Osteoblast (primary cell): Measurements from ENCODE around the gene COL6A2. TPM values are rescaled to one million over a fixed set of nuclear protein-coding genes. Genes with fewer than 3 reads are reported as not detected.

ENCODE experiments used
- DNase-seq: peaks from one replicate; pipeline ENCODE4 v3.0.0; 2011; ENCODE audit warnings: low spot score, mixed read lengths; ENCODE audit not compliant: insufficient read length; ENCODE audit errors: missing footprints
- H2AFZ ChIP-seq: 2 replicates; pipeline ENCODE4 v1.6.0; 2011; ENCODE audit warnings: mild to moderate bottlenecking, low read length
- H3K27ac ChIP-seq: 2 replicates; pipeline ENCODE4 v1.5.1; 2011; ENCODE audit warnings: mild to moderate bottlenecking, low read depth, low read length, moderate library complexity
- H3K27me3 ChIP-seq: 2 replicates; pipeline ENCODE4 v1.6.0; 2012; ENCODE audit warnings: mild to moderate bottlenecking, control low read depth, inconsistent platforms, low read length, moderate library complexity; ENCODE audit not compliant: insufficient read depth
- H3K36me3 ChIP-seq: 2 replicates; pipeline ENCODE4 v1.5.1; 2011; ENCODE audit warnings: mild to moderate bottlenecking, low read length, control low read depth, moderate library complexity; ENCODE audit not compliant: insufficient read depth
- H3K4me1 ChIP-seq: 2 replicates; pipeline ENCODE4 v1.5.1; 2011; ENCODE audit warnings: mild to moderate bottlenecking, low read length, control low read depth, moderate library complexity; ENCODE audit not compliant: insufficient read depth
- H3K4me2 ChIP-seq: 2 replicates; pipeline ENCODE4 v1.6.0; 2011; ENCODE audit warnings: mild to moderate bottlenecking, low read length; ENCODE audit not compliant: insufficient read depth
- H3K4me3 ChIP-seq: fragments of 200-600 bp; sonication (generic); 3 replicates; pipeline ENCODE4 v1.5.1; 2012; ENCODE audit warnings: mild to moderate bottlenecking, low read length, inconsistent platforms; ENCODE audit not compliant: insufficient read depth
- H3K79me2 ChIP-seq: 2 replicates; pipeline ENCODE4 v1.6.0; 2012; ENCODE audit warnings: mild to moderate bottlenecking, low read length, control low read depth, inconsistent platforms; ENCODE audit not compliant: insufficient read depth
- H3K9me3 ChIP-seq: 2 replicates; pipeline ENCODE4 v1.5.1; 2011; ENCODE audit warnings: low read depth, low read length, control low read depth
- H4K20me1 ChIP-seq: 2 replicates; pipeline ENCODE4 v1.6.0; 2012; ENCODE audit warnings: mild to moderate bottlenecking, low read length, control low read depth; ENCODE audit not compliant: insufficient read depth
- total RNA-seq: library from RNA; depleted of rRNA; stranded (reverse); fragments of >200 nt; gene quantifications from 2 replicates; pipeline ENCODE4 v1.2.3, GENCODE V29; 2012
- TF ChIP-seq, protein P1 (sequence below): IDR thresholded peaks from 2 replicates; pipeline ENCODE4 v1.5.1; 2011; ENCODE audit warnings: mild to moderate bottlenecking, low read depth, low read length, moderate library complexity; ENCODE audit errors: extremely low read depth

COL6A2 gene
- total RNA-seq, 1 donor, result 1,265 TPM

GRCh38 chr21:46131588-46131837, 33.6 kb downstream of the COL6A2 start:
- Histone ChIP-seq H3K36me3 (peaks cover 53% of the 10 kb centered on the region), H3K27me3 (no peaks in the 10 kb centered on the region), H3K9me3 (no peaks in the 10 kb centered on the region), H4K20me1 (peaks cover 43% of the 10 kb centered on the region), H3K27ac (no peak overlapping the region), H3K4me2 (no peak overlapping the region), H3K4me1 (no peaks in the 10 kb centered on the region), H3K79me2 (peaks cover 8% of the 10 kb centered on the region), H3K4me3 (no peak overlapping the region), H2AFZ (no peak overlapping the region)
- TF ChIP-seq, protein P1, sequence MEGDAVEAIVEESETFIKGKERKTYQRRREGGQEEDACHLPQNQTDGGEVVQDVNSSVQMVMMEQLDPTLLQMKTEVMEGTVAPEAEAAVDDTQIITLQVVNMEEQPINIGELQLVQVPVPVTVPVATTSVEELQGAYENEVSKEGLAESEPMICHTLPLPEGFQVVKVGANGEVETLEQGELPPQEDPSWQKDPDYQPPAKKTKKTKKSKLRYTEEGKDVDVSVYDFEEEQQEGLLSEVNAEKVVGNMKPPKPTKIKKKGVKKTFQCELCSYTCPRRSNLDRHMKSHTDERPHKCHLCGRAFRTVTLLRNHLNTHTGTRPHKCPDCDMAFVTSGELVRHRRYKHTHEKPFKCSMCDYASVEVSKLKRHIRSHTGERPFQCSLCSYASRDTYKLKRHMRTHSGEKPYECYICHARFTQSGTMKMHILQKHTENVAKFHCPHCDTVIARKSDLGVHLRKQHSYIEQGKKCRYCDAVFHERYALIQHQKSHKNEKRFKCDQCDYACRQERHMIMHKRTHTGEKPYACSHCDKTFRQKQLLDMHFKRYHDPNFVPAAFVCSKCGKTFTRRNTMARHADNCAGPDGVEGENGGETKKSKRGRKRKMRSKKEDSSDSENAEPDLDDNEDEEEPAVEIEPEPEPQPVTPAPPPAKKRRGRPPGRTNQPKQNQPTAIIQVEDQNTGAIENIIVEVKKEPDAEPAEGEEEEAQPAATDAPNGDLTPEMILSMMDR, result no peak
- no peak for DNase-seq

DNA sequence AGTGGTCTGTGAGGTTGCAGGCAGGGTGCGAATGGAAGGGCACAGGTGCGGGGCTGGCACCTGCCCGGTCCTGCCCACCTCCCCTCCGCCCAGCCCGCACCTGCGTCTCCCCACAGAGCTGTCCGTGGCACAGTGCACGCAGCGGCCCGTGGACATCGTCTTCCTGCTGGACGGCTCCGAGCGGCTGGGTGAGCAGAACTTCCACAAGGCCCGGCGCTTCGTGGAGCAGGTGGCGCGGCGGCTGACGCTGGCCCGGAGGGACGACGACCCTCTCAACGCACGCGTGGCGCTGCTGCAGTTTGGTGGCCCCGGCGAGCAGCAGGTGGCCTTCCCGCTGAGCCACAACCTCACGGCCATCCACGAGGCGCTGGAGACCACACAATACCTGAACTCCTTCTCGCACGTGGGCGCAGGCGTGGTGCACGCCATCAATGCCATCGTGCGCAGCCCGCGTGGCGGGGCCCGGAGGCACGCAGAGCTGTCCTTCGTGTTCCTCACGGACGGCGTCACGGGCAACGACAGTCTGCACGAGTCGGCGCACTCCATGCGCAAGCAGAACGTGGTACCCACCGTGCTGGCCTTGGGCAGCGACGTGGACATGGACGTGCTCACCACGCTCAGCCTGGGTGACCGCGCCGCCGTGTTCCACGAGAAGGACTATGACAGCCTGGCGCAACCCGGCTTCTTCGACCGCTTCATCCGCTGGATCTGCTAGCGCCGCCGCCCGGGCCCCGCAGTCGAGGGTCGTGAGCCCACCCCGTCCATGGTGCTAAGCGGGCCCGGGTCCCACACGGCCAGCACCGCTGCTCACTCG, 34.1 kb downstream of the COL6A2 start:
- Histone ChIP-seq H3K4me1 (no peaks in the 10 kb centered on the region), H3K9me3 (no peaks in the 10 kb centered on the region), H3K79me2 (peaks cover 8% of the 10 kb centered on the region), H3K36me3 (peaks cover 47% of the 10 kb centered on the region), H3K27me3 (no peaks in the 10 kb centered on the region), H3K27ac (no peak overlapping the region), H3K4me3 (no peak overlapping the region), H3K4me2 (no peak overlapping the region), H4K20me1 (peaks cover 41% of the 10 kb centered on the region), H2AFZ (no peak overlapping the region)
- TF ChIP-seq, protein P1, result no peak
- DNase-seq, result no peak

- Histone ChIP-seq H2AFZ (no peak overlapping the region), H3K9me3 (no peaks in the 10 kb centered on the region), H4K20me1 (peaks cover 12% of the 10 kb centered on the region), H3K27me3 (peaks cover 7% of the 10 kb centered on the region), H3K36me3 (peaks cover 9% of the 10 kb centered on the region), H3K4me1 (no peaks in the 10 kb centered on the region), H3K4me2 (no peak overlapping the region), H3K27ac (no peak overlapping the region), H3K79me2 (no peaks in the 10 kb centered on the region), H3K4me3 (no peak overlapping the region)
- DNase-seq, result peak; percentile 94
- TF ChIP-seq, protein P1, result peak; percentile 8
Observed at GRCh38 chr21:46135782-46136395, 38.0 kb downstream of the COL6A2 start.

DNA sequence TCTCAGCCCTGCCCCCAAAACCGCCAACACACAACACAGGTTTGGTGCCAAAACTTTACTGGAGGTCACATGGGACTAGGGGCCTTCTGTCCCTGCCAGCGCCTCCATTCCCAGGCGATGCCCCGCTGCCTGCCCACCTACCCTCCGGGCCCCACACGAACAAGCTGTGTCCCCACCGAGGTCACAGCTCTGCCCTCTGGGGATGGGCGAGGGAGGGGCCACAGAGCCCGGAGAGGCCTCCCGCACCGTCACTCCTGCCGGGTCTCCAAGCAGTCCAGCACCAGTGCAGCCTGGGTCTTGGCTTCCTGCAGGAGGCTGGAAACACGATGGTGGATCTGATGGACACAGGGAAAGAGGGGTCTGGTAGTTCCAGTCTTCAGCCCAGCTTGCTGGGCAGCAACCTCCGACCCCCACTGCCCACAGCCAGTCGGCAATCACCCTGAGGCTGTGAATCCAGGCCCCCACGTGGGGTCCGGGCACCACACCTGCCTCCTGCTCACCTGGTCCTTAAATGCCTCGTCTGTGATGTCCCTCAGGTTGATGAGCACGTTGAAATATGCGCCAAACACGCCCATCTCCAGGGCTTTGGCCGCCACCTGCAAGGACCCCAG, 38.9 kb downstream of the COL6A2 start:
- H3K79me2 ChIP-seq, result no peaks in the 10 kb centered on the region
- peaks cover 7% of the 10 kb centered on the region for H4K20me1 ChIP-seq
- H3K4me2 ChIP-seq, result no peak overlapping the region
- TF ChIP-seq, protein P1, result no peak
- DNase-seq, result no peak
- no peak overlapping the region for H3K4me3 ChIP-seq
- H3K27ac ChIP-seq, result no peak overlapping the region
- H2AFZ ChIP-seq, result no peak overlapping the region
- H3K9me3 ChIP-seq, result no peaks in the 10 kb centered on the region
- peaks cover 9% of the 10 kb centered on the region for H3K27me3 ChIP-seq
- peaks cover 5% of the 10 kb centered on the region for H3K36me3 ChIP-seq
- no peaks in the 10 kb centered on the region for H3K4me1 ChIP-seq
